Mesenteric fat pad (tissue), 1 donor: ENCODE measurements around the gene MCCC2. TPM values are rescaled to one million over a fixed set of nuclear protein-coding genes. Genes with fewer than 3 reads are reported as not detected.
"Not testable (repeated sequence)": the region's sequence is repeated elsewhere in the genome, so short reads cannot be mapped to it uniquely, and the experiment has no call there.

Experiments
- DNase-seq: peaks from one replicate; pipeline ENCODE4 v3.0.0-alpha.2; 2020; ENCODE audit warnings: low spot score
- total RNA-seq: library from RNA; stranded (reverse); fragmentation: NEBNext Ultra II Directional; extraction: Animal tissue kit (Norgen Biotek cat#: 25700); gene quantifications from one replicate; pipeline ENCODE4 v1.2.1, GENCODE V29; 2021
- donor health status: DM: yes; HTN: yes; CAD: no.

MCCC2 gene
- total RNA-seq, 1 donor from 2014 or later, result 48.6 TPM

GRCh38 chr5:71658916-71659662 is 71.9 kb downstream of the MCCC2 start:
- no peak for DNase-seq

GRCh38 chr5:71662381-71662780 is 75.2 kb downstream of the MCCC2 start:
- no peak for DNase-seq

- DNase-seq, result no peak
Observed at GRCh38 chr5:71663191-71663969, 76.2 kb downstream of the MCCC2 start.

GRCh38 chr5:71664615-71665014 is 77.5 kb downstream of the MCCC2 start:
- not testable (repeated sequence) for DNase-seq

- DNase-seq, result no peak
Observed at GRCh38 chr5:71666321-71666720, 79.2 kb downstream of the MCCC2 start.

- no peak for DNase-seq
Observed at GRCh38 chr5:71677977-71678376, 90.8 kb downstream of the MCCC2 start.

GRCh38 chr5:71679714-71680113 is 92.6 kb downstream of the MCCC2 start:
- DNase-seq, result no peak

GRCh38 chr5:71680510-71680909 is 93.4 kb downstream of the MCCC2 start:
- DNase-seq, result no peak

GRCh38 chr5:71681296-71681695 is 94.2 kb downstream of the MCCC2 start:
- no peak for DNase-seq

- no peak for DNase-seq
Observed at GRCh38 chr5:71684309-71684708, 97.2 kb downstream of the MCCC2 start.

- DNase-seq, result no peak
Observed at GRCh38 chr5:71693828-71694427, 106.8 kb downstream of the MCCC2 start.

- DNase-seq, result no peak
Observed at GRCh38 chr5:71695071-71695470, 107.9 kb downstream of the MCCC2 start.

- no peak for DNase-seq
Observed at GRCh38 chr5:71695595-71695994, 108.5 kb downstream of the MCCC2 start.

- DNase-seq, result no peak
Observed at GRCh38 chr5:71697967-71698366, 110.8 kb downstream of the MCCC2 start.

GRCh38 chr5:71699233-71699632 is 112.1 kb downstream of the MCCC2 start:
- DNase-seq, result no peak

GRCh38 chr5:71699751-71700150 is 112.6 kb downstream of the MCCC2 start:
- no peak for DNase-seq

- no peak for DNase-seq
Observed at GRCh38 chr5:71700803-71701202, 113.7 kb downstream of the MCCC2 start.

- DNase-seq, result no peak
Observed at GRCh38 chr5:71701407-71701806, 114.3 kb downstream of the MCCC2 start.

GRCh38 chr5:71703941-71704340 is 116.8 kb downstream of the MCCC2 start:
- no peak for DNase-seq

GRCh38 chr5:71705421-71705820 is 118.3 kb downstream of the MCCC2 start:
- no peak for DNase-seq

GRCh38 chr5:71706906-71707305 is 119.8 kb downstream of the MCCC2 start:
- no peak for DNase-seq
